Testis (tissue), 3 donors: ENCODE measurements around the gene PXYLP1. TPM values are rescaled to one million over a fixed set of nuclear protein-coding genes. Genes with fewer than 3 reads are reported as not detected.

ENCODE experiments used
- DNase-seq: peaks from one replicate; pipeline ENCODE4 v3.0.0-alpha.2; 2019
- H3K27ac ChIP-seq, 2 donors: fragments of 200-600 bp; sonication (generic); one replicate each; pipeline ENCODE4 v1.5.1; 2019
- H3K27me3 ChIP-seq: fragments of 200-600 bp; sonication (generic); one replicate; pipeline ENCODE4 v1.5.1; 2019
- H3K36me3 ChIP-seq: fragments of 200-600 bp; sonication (generic); one replicate; pipeline ENCODE4 v1.5.1; 2017; ENCODE audit warnings: low read depth; ENCODE audit errors: missing control alignments
- H3K4me1 ChIP-seq: fragments of 200-600 bp; sonication (generic); one replicate; pipeline ENCODE4 v1.5.1; 2019
- H3K4me3 ChIP-seq, 2 donors: fragments of 200-600 bp; sonication (generic); one replicate each; pipeline ENCODE4 v1.5.1; 2017 to 2019
- H3K9me3 ChIP-seq: fragments of 200-600 bp; sonication (generic); one replicate; pipeline ENCODE4 v1.5.1; 2017
- CTCF ChIP-seq, 3 experiments: fragments of 450-650 bp in 2 of 3; fragments of 200-600 bp in 1 of 3; sonication (generic) in 1 of 3; IDR thresholded peaks; one replicate each; pipeline ENCODE4 v1.5.1; 2016 to 2019; ENCODE audit warnings: antibody characterized with exemption in 3 of 3, mild to moderate bottlenecking in 2 of 3, moderate library complexity in 1 of 3
- POLR2A ChIP-seq: fragments of 450-650 bp; IDR thresholded peaks from one replicate; pipeline ENCODE4 v1.6.1; 2017; ENCODE audit warnings: antibody characterized with exemption, mild to moderate bottlenecking, moderate library complexity
- WGBS, 2 donors: methylation state at CpG; one replicate each; pipeline ENCODE4 v1.1.5; 2018; 5-methylcytosine and 5-hydroxymethylcytosine counted together
- intact Hi-C: fragments of 100-400 bp; cut with DNase I; formaldehyde crosslinking; loops from one replicate; pipeline ENCODE4 v1.15.1; 2023; ENCODE audit warnings: low total_unique reads
- polyA plus RNA-seq: library from polyadenylated mRNA; stranded (reverse); fragments of 350-450 nt; fragmentation: Illumina TruSeq; extraction: RNeasy Lipid Tissue Mini Kit (QIAGEN cat#74804); gene quantifications from one replicate; pipeline ENCODE4 v1.2.3, GENCODE V29; 2014; ENCODE audit warnings: low read depth, low replicate concordance; ENCODE audit not compliant: insufficient read depth
- total RNA-seq, 2 donors: library from RNA; depleted of rRNA; stranded (reverse); fragments of >200 nt; gene quantifications; one replicate each; pipeline ENCODE4 v1.2.3, GENCODE V29; 2016

The PXYLP1 gene
- total and polyA plus RNA-seq, 3 donors from 2014 or later = 16.0 to 55.8 (median 31.6) TPM

- 95 to 97% methylated on average over 15 to 17 of the region's 17 CpGs for WGBS, 2 donors
- peak; percentile 43 for DNase-seq
Observed at GRCh38 chr3:141278196-141279076, 46.8 kb downstream of the PXYLP1 start.

GRCh38 chr3:141279077-141279967 lies 47.7 kb downstream of the PXYLP1 start:
- H3K36me3 ChIP-seq = no peaks in the 10 kb centered on the region
- H3K4me1 ChIP-seq = peaks cover 9% of the 10 kb centered on the region
- no peaks in the 10 kb centered on the region for H3K27me3 ChIP-seq
- DNase-seq = no peak
- no peak overlapping the region for H3K4me3 ChIP-seq
- intact Hi-C loops = no loop called here
- no peak overlapping the region for H3K27ac ChIP-seq
- no peaks in the 10 kb centered on the region for H3K9me3 ChIP-seq
- peak; percentile 50 to 70 (median 51) for TF ChIP-seq CTCF (IDR thresholded peaks at IDR 0.05)
- no peak for TF ChIP-seq POLR2A
- whole genome bisulfite sequencing, 2 donors = 63 to 71% methylated on average over 16 of the region's 16 CpGs

More at GRCh38 chr3:141278196-141279076, 46.8 kb downstream of the PXYLP1 start:
- TF ChIP-seq CTCF (IDR thresholded peaks at IDR 0.05) (no peak), POLR2A (no peak)
- Histone ChIP-seq H3K27ac (no peak overlapping the region), H3K9me3 (no peaks in the 10 kb centered on the region), H3K4me1 (peaks cover 9% of the 10 kb centered on the region), H3K36me3 (no peaks in the 10 kb centered on the region), H3K27me3 (no peaks in the 10 kb centered on the region), H3K4me3 (no peak overlapping the region)
- intact Hi-C loops = no loop called here

GRCh38 chr3:141280086-141280485 lies 48.5 kb downstream of the PXYLP1 start:
- no peaks in the 10 kb centered on the region for H3K36me3 ChIP-seq
- no peak for TF ChIP-seq POLR2A
- TF ChIP-seq CTCF (IDR thresholded peaks at IDR 0.05) = no peak
- intact Hi-C loops = no loop called here
- no peaks in the 10 kb centered on the region for H3K27me3 ChIP-seq
- no peak overlapping the region for H3K4me3 ChIP-seq
- WGBS, 2 donors = 79 to 85% methylated on average over 5 of the region's 5 CpGs
- H3K9me3 ChIP-seq = no peaks in the 10 kb centered on the region
- DNase-seq = no peak
- H3K4me1 ChIP-seq = peaks cover 9% of the 10 kb centered on the region
- no peak overlapping the region for H3K27ac ChIP-seq

GRCh38 chr3:141280690-141281089 lies 49.1 kb downstream of the PXYLP1 start:
- no peak for TF ChIP-seq POLR2A
- TF ChIP-seq CTCF (IDR thresholded peaks at IDR 0.05) = no peak
- 95 to 98% methylated on average over 4 of the region's 4 CpGs for WGBS, 2 donors
- intact Hi-C loops = no loop called here
- no peak for DNase-seq
- no peak overlapping the region for H3K27ac ChIP-seq
- no peaks in the 10 kb centered on the region for H3K36me3 ChIP-seq
- no peaks in the 10 kb centered on the region for H3K27me3 ChIP-seq
- H3K9me3 ChIP-seq = no peaks in the 10 kb centered on the region
- peaks cover 4% of the 10 kb centered on the region for H3K4me1 ChIP-seq
- no peak overlapping the region for H3K4me3 ChIP-seq
